ENCODE data around the gene SAV1. TPM values are rescaled to one million over a fixed set of nuclear protein-coding genes. Genes with fewer than 3 reads are reported as not detected.

SAV1 gene
- 28.5 TPM for total RNA-seq

DNA sequence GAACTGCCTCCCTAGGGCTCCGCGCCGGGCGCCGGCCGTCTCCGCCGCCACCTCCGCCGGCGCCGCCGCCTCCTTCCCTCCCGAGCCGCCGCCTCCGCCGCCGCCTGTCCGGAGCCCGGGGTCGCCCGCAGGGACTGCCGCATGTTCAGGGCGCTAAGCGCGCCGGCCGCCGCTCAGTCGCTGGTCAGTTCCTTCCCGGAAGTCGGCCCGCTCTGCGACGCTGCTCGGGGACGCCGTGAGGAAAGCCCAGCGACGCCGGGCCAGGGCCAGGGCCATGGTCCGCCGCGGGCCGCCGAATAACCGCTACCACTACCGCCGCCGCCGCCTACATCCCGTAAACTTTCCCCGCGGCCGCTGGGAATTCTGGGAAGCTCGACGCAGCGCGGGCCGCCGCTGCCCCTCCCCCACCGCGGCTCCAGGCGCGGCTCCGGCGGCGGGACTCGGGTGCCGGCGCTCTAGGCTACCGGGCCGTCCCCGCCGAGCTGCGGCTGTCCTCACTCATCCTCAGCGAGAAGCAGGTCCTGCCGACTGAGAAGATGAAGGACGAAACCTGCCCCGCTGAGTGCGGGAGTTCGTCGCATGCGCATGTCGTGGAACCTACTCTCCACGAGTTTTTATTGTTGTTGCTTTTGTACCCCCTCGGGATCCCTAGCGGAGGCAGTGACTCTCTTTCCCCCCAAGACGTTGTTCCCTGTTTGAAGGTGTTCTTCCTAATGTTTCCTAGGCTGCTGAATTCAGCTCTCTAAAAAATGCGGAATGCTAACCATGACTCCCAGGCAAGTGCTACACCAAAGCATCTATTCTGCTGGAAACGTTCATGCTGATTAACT lies at the start of gene SAV1:
Gene SAV1, minus strand, starts transcription at position 311 of the 830 bp plus-strand sequence. CDS start 339 bp downstream, outside the sequence.

Small RNAs within 50 kb of the gene (small RNA-seq; reads per million reads assigned to genes)
- gene RN7SL452P (ENCODE audit: low replicate concordance): not detected

Other genes starting within 250 kb of the SAV1 start
- 173 TPM for gene MAP4K5, start 135.7 kb downstream of the SAV1 start, total RNA-seq
- 85.1 TPM for gene ATL1, start 108.2 kb downstream of the SAV1 start, total RNA-seq
- gene NIN, start 162.9 kb upstream of the SAV1 start, total RNA-seq: 147 TPM
- gene ABHD12B, start 203.7 kb upstream of the SAV1 start, total RNA-seq: not detected